Stimulated activated CD4-positive, alpha-beta T cell treated with anti-CD3 and anti-CD28 coated beads, Interleukin-4, amount 100 ng/mL, for 1 hour (primary cell): ENCODE measurements around the gene ZBTB7C.

Source experiments
- DNase-seq: peaks from one replicate; pipeline ENCODE4 v3.0.0-alpha.2; 2020

Gene ZBTB7C

DNA sequence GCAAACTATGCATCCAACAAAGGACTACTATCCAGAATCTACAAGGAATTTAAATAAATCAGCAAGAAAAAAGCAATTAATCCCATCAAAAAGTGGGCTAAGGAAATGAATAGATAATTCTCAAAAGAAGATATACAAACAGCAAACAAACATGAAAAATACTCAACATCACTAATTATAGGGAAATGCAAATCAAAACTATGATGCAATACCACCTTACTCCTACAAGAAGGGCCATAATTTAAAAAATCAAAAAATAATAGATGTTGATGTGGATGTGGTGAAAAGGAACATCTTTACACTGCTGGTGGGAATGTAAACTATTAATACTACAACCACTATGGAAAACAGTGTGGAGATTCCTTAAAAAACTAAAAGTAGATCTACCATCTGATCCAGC lies 164.7 kb downstream of the ZBTB7C start:
- DNase-seq = no peak

DNA sequence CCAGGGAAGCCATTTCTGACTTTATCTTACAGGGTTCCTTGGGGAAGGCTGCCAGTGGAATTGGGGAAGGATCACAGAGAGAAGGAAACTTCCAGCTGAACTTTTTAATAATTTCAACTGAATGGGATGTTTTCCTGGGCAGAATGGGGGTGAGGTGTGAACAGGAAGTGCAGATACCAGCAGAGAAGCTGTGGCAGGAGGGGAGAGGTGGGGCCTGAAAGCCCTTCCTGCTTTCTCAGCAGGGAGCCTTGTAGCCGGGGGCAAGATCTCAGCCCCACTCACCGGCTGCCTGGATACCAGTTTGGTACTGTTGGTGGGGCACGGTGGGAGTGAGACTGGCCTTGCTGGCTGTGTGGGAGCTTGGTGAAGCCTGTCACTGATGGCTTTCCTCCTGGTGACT lies 170.5 kb downstream of the ZBTB7C start:
- no peak for DNase-seq

DNA sequence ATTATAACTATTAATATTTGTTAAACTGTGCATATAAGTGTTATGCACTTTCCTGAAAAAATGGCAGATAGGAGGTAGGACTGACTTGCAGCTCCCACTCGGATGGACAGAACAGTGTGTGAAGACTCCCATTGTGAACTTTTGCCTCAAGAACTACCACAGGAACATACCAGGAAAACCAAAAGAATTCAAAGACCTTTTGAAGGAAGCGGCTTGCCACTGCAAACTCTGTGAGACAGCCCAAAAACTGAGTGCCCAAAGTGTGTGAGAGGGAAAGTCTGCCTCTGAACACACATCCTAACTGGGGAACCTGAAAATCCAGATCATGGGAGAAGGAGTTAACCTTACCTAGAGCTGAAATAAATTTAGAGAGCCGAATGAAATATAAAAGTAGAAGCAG lies 171.0 kb downstream of the ZBTB7C start:
- no peak for DNase-seq

DNA sequence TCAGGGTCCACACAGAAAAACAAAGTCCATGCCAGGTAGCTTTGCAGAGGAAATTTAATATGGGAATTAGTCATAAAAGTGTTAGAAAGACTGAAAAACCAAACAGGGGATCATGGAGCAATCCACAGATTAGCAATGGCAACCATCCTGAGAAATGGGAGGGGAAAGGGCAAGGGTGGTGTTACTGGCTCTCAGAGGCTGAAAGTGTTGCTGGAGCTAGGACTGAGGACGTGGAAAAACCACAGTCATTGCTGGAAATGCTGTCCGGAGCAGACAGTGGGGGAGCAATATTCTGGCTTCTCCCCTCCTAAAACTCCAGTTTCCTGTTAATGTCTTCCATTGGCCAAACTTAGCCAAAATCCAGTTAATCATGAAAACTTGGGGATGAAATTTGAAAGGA lies 172.4 kb downstream of the ZBTB7C start:
- no peak for DNase-seq

DNA sequence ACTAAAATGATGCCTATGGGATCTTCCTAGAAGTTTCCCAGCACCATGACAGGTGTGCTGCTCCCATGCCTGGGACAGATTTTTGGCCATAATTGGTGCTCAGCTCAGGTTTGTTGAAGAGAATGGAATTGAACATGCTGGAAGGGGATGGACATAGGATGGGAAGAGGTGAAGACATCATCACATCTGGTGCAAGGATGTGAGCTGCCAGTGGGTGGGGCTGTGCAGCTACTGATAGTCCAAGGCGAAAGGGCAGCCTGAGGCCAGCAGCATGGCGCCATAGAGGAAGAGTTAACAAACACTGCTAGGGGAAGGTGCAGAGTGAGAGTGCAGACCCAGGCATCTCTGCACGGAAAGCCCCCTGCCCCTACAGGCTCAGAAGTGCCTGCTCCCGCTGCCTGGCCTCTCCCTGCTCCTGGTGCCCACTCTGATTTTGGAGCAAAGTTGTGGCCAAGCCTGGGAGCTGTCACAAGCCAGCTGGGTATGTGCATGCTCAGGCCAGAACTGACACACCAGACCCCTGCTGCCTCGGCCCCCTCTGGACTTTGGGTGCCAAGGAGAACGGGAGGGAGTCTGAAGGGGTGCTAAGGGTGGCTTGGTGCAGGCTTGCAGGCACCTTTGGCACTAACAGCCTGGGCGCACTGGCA lies 178.6 kb downstream of the ZBTB7C start:
- no peak for DNase-seq

DNA sequence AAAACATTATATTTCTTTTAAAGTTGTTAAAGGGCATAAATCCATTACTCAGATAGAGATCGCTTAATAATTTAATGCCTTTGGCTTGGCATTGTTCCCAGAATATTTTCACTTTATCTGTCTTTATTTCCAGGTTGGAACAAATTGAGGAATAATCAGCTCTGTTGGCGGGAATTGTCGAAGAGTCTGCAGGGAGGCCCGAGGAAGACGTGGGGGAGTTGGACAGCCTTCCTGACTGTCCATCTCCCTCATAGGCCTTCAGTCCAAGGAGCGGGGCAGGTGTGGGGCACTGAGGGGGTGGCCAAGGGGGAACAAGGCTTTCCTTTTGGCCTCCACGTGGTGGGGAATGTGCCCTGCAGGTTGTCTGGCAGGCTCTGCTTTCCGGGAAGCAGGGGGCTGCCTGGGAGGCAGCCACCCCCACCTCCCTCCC lies 179.6 kb downstream of the ZBTB7C start:
- no peak for DNase-seq

DNA sequence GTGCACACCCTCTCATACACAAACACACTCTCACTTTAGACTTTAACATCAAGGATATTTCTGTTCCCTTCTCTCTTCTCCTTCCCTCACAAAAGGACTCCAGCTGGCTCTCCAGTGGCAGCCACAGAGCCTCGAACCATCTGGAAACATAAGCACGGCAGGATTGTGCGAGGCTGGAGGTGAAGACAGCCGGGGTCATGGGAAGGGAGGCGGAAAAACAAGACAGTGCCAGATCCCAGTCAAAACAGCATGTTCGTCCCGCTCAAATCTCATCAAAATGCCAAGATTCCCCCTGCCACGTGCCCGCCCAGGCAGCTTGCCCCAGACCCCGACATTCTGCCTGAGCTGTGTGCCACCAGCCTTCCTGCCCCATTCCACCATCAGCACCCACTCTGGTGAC lies 180.3 kb downstream of the ZBTB7C start:
- DNase-seq = no peak

DNA sequence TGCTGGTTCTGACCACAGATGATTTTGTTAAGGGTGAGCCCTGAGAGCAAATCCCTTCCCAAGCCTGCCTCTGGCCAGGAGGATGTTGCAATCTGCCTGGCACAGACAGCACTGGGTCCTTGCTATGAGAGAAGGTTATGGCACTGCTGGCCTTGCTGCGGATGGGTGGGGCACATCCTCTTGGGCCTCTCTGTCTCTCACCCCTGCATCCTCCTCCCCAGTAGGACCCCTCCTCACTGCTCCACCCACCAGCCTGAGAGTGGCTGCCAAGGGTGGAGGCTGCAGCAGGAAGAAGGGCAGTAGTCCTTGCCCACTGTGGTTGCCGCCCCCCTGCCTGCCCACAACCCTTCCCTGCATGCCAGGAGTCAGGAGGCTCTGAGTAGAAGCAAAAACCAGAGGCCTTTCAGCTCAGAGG lies 180.9 kb downstream of the ZBTB7C start:
- DNase-seq = no peak

DNA sequence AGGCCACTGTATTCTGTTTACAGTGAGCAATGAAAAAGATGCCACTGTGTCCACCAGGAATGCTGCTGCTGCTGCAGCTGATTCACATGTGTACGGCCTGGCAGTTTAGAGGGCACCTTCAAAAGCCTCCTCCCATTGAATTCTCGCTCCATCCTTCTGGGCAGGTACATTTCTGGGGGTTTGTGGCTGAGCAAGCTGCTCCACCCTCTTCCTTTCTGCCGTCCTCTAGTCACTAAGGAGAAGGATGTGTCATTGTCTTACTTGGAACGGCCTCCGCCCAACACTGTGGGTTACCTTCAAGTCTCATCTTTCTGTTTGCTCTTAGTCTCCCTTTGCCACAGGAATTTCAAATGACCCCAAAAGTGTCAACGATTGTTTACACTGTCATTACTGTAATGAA lies 182.0 kb downstream of the ZBTB7C start:
- DNase-seq = no peak

DNA sequence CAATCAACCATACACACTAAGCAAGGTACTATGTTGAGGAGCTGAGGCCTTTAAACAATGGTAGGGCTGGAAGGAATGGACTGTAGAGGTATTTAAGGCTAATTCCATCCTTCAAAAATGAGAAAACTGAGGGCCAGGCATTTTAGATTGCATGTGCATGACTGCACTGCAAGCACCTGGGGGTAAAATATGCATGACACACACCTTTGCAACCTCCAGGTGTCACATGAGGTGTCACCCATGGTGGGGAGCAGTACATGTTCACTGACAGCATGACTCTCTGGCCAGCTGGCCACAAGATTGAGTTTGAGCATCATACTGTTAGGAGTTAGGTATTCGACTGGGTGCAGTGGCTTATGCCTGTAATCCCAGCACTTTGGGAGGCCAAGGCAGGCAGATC lies 182.8 kb downstream of the ZBTB7C start:
- DNase-seq = no peak

DNA sequence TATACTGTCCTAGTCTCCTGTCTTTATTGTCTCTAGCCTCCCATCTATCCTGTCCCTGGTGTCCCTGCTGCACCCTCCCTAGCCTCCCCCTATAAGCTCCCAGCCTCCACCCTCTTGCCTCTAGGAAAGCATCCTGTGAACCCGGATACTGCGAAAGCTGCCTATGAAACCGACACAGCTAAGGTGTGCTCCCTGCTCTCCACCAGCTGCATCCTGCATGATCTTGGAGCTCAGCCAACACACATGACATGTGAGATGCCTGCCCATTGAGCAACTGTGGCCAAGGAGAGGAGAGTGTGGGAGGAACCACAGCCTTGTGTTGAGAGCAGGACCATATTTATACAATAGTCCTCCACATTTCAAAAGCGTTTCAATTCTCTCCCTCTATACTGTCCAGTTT lies 187.1 kb downstream of the ZBTB7C start:
- no peak for DNase-seq

DNA sequence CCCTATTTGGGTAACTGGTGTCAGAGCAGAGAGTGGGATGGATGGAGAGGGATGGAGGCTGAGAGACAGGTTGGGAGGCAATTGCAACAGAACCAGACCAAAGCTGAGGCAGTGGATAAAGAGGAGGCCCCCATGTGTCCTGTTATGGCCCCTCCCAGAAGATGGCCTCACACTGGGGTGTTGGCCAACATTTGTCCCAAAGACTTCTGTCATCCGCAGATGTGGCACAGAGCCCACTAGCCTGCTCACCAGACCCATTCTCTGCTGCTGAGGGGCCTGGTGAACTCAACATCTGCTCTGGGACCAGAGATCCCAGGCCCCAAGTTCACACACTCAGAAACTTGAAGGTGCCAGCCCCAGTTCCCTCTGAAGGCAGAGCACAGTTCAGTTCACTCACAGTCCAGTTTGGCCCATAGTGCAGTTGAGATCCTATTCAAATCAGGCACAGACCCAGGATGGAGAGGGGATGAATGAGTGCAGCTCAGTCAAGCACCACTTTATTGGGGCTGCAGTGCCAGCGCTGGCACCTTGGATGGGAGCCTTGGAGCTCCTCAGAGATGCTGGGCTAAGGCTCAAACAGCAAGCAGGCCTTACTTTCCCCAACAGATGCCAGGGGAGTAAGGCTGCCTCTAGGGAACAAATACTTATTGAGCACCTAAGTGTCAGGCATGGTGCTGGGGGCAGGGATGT lies 189.2 kb downstream of the ZBTB7C start:
- no peak for DNase-seq

DNA sequence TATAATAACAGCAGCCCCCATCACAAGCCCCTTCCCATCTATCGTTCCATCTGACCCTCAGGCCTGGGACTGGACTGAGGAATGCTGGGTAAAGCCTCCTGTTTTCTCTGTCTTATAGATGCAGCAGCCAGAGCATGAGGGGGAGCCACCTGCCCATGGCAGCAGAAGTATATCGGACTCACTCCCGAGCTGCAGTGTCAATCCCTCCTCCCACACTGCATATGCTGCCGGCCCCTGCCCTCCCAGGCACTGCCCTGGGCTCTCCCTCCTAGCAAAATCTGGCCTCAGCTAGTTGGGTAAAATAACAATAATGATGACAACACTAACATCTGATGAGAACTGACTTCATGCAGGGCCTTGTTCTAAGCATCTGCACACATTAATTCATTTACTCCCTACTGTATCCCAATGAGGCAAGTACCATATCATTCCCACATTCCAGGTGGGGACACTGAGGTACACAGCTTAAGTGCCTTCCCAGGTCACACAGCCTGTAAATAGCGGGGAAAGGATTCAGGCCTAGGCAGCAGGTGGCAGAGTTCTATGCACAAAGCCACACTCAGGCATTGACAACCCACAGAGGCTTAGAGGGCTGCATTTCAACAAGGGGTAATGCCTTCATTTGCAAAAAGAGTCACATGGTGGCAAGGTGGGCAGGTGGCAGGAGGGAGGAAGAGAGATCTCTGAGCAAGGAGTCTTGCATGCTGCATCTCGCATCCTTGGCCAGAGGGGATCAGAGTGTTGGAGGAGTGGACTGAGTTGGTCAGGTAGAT lies 190.0 kb downstream of the ZBTB7C start:
- no peak for DNase-seq

DNA sequence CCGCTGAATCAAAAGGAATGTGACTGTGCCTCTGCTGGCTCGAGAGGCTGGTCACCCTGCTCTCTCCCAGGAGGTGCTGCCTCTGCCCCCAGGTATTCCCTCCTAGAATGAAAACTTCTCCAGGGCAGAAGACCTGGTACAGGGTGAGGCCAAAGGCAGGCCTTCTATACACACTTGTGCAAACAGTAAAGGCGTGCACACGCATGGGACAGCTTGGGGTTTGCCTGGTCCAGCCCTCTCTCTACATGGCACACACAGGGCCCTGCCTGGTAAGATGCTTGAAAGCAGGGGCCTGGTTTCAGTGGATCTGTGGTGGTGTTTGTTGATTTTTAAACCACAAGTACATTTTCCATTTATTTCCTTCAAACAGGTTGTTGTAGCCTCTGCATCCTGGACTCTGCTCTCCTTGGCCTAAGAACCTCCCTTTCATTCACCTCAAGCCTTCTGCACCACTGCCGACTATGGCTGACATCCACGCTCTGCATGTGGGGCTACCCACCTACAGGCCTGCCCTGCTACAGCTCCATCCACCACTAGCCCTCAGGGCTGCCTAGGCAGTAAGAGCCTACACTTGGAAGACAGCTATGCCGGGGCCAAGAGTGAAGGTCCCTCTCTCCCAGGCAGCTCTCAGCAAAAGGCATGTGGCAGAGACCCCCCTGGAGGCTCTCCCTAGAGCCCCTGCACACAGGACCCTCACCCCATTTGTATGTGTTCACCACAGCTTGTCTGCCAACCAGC lies 190.7 kb downstream of the ZBTB7C start:
- no peak for DNase-seq

DNA sequence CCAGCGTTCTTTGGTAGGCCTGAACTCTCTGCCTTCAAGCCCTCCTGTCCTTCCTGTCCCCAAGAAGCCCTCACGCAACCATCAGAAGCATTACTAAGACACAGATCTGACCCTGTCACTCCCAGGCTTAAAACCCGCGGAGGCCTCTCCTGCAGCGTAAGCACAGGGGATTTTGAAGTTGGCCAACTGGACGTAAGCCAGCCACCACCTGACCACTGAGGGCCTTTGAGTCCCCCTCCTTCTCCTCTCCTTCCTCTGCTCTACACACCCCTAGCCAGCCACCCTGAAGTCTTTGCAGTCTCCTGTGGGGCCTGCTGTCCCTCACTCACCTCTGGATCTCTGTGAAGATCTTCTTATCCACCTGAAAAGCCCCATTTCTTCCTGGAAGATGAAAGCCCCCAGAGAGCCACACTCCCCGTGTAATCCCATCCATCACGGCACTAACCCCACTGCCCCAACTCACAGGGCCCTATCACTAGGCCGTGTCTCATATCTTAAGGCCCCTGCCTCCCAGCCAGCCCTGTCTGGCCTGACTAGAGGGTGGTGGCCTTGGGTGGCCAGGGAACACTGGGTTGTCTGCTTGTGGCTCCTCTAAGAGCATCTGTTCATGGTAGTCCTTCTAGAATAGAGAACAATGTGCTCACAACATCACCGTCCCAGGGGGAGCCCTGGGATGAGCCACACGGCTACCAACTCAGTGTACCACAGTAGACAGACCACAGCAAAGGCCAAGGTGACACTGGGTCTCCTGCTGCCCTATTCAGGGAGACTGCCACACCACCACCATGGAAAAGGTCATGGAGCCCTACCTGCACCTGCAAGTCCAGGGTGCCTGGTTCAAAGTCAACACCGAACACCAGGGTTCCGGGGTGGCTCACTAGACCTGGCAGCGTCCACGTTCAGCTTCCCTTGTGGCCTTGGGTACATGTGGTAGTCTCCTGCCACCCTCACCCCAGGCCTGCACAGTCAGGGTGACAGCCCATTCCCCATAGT lies 191.6 kb downstream of the ZBTB7C start:
- no peak for DNase-seq

DNA sequence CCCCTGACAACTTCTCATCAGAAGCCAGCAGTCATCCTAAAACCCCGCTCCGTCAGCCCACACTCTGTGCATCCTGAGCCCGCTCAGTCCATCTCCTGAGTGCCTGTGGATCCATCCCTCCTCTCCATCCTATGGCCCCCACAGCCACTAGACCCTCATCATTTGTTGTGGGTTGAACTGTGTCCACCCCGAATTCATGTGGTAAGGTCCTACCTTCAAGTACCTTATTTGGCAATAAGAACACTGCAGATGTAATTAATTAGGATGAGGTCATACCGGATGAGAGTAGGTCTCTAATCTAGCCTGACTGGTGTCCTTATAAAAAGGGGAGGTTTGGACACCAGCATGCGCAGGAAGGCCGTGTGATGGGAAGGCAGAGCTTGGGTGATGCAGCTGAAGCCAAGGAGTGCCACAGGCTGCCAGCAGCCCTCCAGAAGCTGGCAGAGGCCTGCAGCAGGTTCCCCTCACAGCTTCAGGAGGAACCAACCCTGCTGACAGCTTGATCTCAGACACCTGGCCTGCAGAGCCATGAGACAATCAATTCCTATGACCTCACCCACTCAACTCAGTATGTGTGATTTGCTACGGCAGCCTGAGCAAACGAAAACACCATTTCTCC lies 192.4 kb downstream of the ZBTB7C start:
- DNase-seq = no peak

DNA sequence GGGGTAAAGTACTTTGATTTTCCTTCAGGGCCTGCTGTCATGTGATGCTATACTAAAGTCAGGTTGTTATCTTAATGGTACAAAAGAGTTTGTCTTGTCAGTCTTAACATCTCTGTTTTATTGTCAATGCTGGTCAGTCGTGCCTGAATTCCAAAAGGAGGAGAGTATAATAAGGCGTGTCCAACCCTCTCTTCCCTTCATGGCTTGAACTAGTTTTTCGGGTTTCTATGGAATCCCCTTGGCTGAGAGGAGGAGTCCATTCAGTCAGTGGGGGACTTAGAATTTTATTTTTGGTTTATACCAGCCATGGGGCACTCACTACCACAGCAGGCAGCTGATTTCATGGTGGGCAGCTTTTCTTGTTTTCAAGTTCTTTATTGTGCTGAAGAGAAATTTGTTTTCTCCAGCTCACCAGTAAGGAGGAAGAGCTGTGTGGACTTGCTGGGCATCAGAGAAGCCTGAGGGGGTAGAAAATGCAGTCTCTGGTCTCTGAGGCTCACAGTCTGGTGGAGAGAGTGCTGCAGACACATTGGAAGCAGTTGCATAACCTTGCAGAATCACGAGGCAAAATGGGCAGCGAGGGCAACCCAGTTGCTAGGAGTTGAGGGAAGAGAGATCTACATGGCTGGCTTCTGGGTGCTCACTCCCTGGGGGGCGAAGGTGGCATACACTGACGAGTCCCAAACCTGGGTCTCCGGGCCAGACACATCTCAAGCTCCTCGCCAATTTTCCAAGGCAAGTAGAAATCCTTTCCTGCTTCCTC lies 193.1 kb downstream of the ZBTB7C start:
- no peak for DNase-seq

DNA sequence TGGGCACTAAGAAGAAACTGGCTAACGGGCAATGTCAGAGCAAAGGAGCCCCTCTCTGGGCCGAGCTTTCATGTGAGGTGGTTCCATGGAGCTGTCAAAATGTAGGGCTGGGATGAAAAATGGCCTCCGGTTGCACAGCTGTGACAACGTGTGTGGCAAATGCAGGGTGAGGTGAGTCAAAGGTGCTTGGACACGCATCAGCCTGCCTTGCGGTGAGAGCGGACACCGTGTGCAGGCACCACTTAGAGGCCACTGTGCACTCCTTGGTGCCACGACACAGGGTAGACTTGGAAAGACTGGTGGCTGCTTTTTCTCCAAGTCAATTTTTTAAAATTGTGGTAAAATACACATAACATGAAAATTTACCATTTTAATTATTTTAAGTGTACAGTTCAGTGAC lies 195.4 kb downstream of the ZBTB7C start:
- no peak for DNase-seq

DNA sequence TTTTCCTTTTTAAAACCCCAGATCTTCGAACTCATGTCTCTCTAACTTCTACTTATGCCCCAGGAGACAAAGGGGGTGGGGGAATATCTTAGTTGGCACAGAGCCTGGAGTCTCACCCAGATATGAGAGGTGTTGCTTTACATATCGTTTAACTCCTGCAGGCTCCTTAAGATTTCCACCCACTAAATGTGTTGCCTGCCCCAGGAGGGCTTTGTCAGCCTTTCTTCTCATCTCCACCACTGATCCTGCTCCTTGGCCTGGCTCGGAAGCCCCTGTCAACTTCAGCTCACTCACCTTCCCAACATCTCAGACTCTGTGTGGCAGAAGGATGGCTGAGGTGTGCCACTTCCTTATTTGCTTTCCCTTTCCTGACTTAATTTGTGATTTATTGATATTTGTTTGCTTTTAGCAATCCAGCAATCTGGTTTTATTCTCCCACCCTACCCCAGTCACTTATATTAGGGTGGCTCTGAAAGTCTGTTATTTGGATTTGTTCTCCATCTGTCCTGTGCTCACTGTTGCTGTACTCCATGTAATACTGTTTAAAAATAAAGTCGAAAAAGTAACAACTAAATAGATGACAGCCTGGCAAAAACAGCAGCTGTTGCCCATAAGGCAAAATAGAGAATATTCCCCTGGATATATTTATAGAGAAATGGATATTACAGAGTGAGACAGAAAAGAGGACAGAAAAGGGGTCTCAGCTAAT lies 200.6 kb downstream of the ZBTB7C start:
- DNase-seq = no peak

DNA sequence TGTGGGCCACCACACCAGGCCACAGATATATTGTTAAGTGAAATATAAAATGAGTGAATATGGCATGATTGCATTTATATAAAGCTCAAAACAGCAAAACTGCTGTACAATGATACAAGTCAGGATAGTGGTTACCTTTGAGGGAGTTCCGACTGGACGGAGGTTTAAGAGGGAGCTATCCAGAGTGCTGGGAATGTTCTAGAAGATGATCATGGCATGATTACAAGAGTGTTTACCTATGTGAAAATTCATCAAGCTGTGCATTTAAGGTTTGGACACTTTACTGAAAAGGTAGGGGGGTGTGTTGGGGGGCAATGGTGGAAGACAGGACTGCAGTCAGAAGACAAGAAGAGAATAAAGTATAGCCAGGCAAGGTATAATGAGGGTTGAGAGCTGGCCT lies 201.4 kb downstream of the ZBTB7C start:
- no peak for DNase-seq
